Tibial nerve (tissue), 4 donors: ENCODE results near the gene METTL8.

Experiments used
- EP300 ChIP-seq, 2 donors: sonication (generic); formaldehyde crosslinking; IDR thresholded peaks; one replicate each; pipeline ENCODE4 v1.6.1; 2017; ENCODE audit warnings: antibody characterized with exemption in 2 of 2, mild to moderate bottlenecking in 1 of 2
- TF ChIP-seq, protein P1 (sequence below), 5 experiments: fragments of 200-600 bp in 3 of 5; fragments of 450-650 bp in 2 of 5; sonication (generic) in 3 of 5; IDR thresholded peaks; one replicate each; pipeline ENCODE4 v1.5.1; 2016 to 2019; ENCODE audit warnings: antibody characterized with exemption in 5 of 5, mild to moderate bottlenecking in 3 of 5, moderate library complexity in 2 of 5

DNA sequence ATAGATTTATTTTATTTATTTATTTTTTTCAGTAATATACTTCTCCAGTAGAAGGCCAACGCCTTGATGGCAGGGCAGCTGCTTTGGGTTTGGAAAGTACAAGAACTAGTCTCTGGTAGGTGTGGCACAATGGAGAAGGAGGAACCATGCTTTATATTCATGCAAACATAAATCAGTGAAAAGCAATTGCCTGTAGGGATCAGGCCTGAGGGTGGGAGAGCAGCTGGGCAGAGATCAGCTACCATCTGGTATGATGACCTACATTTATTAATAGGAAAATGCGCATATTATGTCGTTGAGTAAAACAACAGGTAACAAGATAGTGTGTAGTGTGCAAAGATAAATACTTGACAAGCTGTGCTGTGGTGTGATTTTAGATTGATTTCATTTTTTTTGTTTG is 152.7 kb downstream of the METTL8 start:
- TF ChIP-seq, protein P1, sequence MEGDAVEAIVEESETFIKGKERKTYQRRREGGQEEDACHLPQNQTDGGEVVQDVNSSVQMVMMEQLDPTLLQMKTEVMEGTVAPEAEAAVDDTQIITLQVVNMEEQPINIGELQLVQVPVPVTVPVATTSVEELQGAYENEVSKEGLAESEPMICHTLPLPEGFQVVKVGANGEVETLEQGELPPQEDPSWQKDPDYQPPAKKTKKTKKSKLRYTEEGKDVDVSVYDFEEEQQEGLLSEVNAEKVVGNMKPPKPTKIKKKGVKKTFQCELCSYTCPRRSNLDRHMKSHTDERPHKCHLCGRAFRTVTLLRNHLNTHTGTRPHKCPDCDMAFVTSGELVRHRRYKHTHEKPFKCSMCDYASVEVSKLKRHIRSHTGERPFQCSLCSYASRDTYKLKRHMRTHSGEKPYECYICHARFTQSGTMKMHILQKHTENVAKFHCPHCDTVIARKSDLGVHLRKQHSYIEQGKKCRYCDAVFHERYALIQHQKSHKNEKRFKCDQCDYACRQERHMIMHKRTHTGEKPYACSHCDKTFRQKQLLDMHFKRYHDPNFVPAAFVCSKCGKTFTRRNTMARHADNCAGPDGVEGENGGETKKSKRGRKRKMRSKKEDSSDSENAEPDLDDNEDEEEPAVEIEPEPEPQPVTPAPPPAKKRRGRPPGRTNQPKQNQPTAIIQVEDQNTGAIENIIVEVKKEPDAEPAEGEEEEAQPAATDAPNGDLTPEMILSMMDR (IDR thresholded peaks at IDR 0.05): no peak
- TF ChIP-seq EP300 (IDR thresholded peaks at IDR 0.05): no peak
